GM06990 (cell line): ENCODE results near the gene FYB1.

Experiments used
- DNase-seq: peaks from one replicate; pipeline ENCODE4 v3.0.0-alpha.2; 2011; ENCODE audit not compliant: insufficient read length; ENCODE audit errors: extremely low read depth
- H3K27me3 ChIP-seq: replicated peaks from 2 replicates; pipeline ENCODE4 v1.6.0; 2011; ENCODE audit warnings: low read length; ENCODE audit not compliant: control insufficient read depth, insufficient read depth
- H3K36me3 ChIP-seq: 2 replicates; pipeline ENCODE4 v1.5.1; 2011; ENCODE audit warnings: low read length; ENCODE audit not compliant: control insufficient read depth, insufficient read depth
- H3K4me3 ChIP-seq: replicated peaks from 2 replicates; pipeline ENCODE4 v1.5.1; 2011; ENCODE audit warnings: low read depth, mild to moderate bottlenecking, control low read depth, low read length
- CTCF ChIP-seq: IDR thresholded peaks from 2 replicates; pipeline ENCODE4 v1.5.1; 2011; ENCODE audit warnings: low read length, control low read depth, mild to moderate bottlenecking, inconsistent platforms; ENCODE audit not compliant: insufficient read depth, poor library complexity, severe bottlenecking

Gene FYB1

DNA sequence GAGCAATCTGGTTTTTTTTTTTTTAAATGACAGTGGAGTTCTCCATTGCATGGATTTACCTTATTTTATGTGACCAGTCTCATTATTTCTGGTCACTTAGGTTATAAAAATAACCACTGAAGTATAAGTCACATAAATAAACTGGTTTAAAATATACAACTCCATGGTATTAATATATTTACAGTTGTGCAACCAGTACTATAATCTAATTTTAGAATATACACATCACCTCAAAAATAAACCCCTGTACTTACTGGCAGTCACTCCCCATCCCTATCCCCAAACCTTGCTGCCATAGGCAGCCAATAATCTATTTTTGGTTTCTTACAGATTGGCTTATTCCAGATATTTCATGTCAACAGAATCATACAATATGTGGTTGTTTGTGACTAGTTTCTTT is 57.8 kb downstream of the FYB1 start:
- no peak overlapping the region for H3K4me3 ChIP-seq
- TF ChIP-seq CTCF: no peak
- DNase-seq: no peak
- H3K27me3 ChIP-seq: no peaks in the 10 kb centered on the region
- H3K36me3 ChIP-seq: no peaks in the 10 kb centered on the region

GRCh38 chr5:39160576-39161213 is 58.7 kb downstream of the FYB1 start:
- Histone ChIP-seq H3K36me3 (no peaks in the 10 kb centered on the region), H3K27me3 (no peaks in the 10 kb centered on the region), H3K4me3 (no peak overlapping the region)
- no peak for DNase-seq
- no peak for TF ChIP-seq CTCF

GRCh38 chr5:39159811-39160490 is 59.4 kb downstream of the FYB1 start:
- TF ChIP-seq CTCF: no peak
- Histone ChIP-seq H3K27me3 (no peaks in the 10 kb centered on the region), H3K4me3 (no peak overlapping the region), H3K36me3 (no peaks in the 10 kb centered on the region)
- DNase-seq: no peak

DNA sequence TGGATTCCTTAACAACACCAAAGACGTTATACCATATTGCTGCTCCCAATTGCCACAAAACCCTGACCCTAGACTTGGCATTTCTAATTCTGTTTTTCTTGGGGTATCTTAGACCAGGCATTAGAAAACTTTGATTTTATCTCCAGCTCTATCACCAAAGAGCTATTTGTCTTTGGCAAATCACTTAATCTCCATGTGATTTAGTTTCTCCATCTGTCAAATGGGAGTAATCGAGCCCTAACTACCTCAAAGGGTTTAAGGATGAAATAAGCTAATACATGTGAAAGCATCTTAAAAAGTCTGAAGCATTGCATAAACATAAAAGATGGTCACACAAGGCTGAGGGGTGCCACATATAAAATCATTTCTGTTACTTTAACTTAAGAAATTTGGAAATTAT is 60.6 kb downstream of the FYB1 start:
- TF ChIP-seq CTCF: no peak
- no peak for DNase-seq
- Histone ChIP-seq H3K4me3 (no peak overlapping the region), H3K27me3 (no peaks in the 10 kb centered on the region), H3K36me3 (no peaks in the 10 kb centered on the region)

GRCh38 chr5:39158127-39158593 is 61.2 kb downstream of the FYB1 start:
- Histone ChIP-seq H3K4me3 (no peak overlapping the region), H3K36me3 (no peaks in the 10 kb centered on the region), H3K27me3 (no peaks in the 10 kb centered on the region)
- TF ChIP-seq CTCF: no peak
- DNase-seq: no peak

- H3K4me3 ChIP-seq: no peak overlapping the region
- no peaks in the 10 kb centered on the region for H3K27me3 ChIP-seq
- DNase-seq: no peak
These were observed 61.7 kb downstream of the FYB1 start for GRCh38 chr5:39157701-39158100.

More at GRCh38 chr5:39157701-39158100, 61.7 kb downstream of the FYB1 start:
- no peak for TF ChIP-seq CTCF
- no peaks in the 10 kb centered on the region for H3K36me3 ChIP-seq
